Cardiac fibroblast (primary cell): Measurements from ENCODE around the gene PCBD1.

Experiments
- DNase-seq, 2 donors: peaks; one replicate each; pipeline versions ENCODE4 v3.0.0 to v3.0.0-alpha.2; 2010; ENCODE audit warnings: low read depth in 2 of 2
- H3K4me3 ChIP-seq, 2 donors: replicated peaks in 1 of 2; 1 replicate in 1 of 2; 2 replicates in 1 of 2; pipeline ENCODE4 v1.5.1; 2011; ENCODE audit warnings: low read depth in 2 of 2, low read length in 2 of 2, mild to moderate bottlenecking in 2 of 2, moderate library complexity in 1 of 2
- TF ChIP-seq, protein P1 (sequence below): IDR thresholded peaks from one replicate; pipeline ENCODE4 v1.5.1; 2011; ENCODE audit warnings: low read depth, mild to moderate bottlenecking, low read length, inconsistent platforms

PCBD1 gene

DNA sequence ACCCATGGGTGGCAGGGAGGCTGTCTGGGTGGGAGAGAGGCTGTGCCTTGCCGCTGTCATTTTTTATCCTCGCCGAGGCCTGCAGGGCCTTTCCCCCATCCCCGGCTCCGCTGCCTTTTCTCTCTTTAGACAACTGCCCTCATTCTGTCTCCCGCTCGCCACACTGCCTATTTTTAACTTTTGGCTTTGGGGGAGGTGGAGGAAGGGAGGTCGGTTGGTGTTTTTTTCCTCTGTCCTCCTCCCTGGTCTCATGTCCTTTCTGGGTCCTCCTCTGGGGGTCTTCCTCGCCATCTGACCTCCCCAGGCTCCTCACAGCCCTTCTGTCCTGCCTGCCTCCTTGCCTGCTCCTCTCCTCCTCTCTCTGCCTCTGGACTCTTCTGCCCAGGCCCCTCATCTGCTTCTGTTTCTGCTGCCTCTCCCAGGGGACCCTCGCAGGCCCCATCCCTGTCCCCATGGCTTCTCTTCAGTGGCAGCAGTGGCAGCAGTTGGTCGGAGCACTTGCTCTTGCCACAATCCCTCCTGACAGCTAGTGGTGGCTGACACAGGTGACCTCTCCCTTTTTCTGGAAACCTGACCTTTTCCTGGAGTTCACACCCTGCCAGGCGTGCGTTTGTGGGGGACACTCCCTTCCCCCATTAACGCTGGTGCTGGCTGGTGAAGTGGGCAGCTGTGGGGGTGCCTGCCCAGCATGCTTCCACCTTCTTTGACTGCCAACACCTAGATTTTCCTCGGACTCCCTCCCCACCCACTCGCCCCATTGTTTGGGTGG, 19.5 kb upstream of the PCBD1 start:
- DNase-seq, result no peak
- TF ChIP-seq, protein P1, sequence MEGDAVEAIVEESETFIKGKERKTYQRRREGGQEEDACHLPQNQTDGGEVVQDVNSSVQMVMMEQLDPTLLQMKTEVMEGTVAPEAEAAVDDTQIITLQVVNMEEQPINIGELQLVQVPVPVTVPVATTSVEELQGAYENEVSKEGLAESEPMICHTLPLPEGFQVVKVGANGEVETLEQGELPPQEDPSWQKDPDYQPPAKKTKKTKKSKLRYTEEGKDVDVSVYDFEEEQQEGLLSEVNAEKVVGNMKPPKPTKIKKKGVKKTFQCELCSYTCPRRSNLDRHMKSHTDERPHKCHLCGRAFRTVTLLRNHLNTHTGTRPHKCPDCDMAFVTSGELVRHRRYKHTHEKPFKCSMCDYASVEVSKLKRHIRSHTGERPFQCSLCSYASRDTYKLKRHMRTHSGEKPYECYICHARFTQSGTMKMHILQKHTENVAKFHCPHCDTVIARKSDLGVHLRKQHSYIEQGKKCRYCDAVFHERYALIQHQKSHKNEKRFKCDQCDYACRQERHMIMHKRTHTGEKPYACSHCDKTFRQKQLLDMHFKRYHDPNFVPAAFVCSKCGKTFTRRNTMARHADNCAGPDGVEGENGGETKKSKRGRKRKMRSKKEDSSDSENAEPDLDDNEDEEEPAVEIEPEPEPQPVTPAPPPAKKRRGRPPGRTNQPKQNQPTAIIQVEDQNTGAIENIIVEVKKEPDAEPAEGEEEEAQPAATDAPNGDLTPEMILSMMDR, result no peak
- H3K4me3 ChIP-seq, result no peak overlapping the region

DNA sequence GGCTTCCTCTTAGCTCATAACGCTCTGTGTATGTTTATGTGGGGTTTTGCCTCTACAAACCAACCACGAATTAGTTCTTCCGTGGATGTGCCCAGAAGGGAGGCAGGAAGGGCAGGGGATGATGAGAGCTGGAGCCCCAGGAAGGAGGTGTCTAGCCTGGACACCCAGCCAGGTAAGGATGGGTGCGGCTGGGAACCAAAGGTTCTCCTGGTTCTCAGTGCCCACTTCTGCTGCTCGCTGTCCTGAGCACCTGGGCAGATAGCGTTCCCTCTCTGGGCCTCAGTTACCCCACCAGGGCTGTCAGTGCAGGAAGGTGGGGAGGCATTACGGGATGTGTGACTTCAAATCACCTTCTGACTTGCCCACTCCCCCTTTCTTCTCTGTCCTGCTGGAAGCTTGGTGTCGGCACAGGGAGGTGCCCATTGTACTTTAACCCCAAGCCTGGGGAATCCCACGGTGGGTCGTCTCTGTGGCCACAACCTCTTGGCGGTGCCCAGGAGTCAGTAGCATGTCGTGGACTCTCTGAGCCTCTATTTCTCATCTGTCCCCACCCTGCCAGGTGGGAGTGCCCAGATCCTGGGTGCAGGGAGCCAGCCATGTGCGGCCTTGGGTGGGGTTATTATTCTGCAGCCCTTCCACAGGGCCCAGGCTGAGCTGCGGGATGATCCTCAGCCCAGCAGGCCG, 18.7 kb upstream of the PCBD1 start:
- no peak overlapping the region for H3K4me3 ChIP-seq
- DNase-seq, result no peak
- TF ChIP-seq, protein P1, result no peak

DNA sequence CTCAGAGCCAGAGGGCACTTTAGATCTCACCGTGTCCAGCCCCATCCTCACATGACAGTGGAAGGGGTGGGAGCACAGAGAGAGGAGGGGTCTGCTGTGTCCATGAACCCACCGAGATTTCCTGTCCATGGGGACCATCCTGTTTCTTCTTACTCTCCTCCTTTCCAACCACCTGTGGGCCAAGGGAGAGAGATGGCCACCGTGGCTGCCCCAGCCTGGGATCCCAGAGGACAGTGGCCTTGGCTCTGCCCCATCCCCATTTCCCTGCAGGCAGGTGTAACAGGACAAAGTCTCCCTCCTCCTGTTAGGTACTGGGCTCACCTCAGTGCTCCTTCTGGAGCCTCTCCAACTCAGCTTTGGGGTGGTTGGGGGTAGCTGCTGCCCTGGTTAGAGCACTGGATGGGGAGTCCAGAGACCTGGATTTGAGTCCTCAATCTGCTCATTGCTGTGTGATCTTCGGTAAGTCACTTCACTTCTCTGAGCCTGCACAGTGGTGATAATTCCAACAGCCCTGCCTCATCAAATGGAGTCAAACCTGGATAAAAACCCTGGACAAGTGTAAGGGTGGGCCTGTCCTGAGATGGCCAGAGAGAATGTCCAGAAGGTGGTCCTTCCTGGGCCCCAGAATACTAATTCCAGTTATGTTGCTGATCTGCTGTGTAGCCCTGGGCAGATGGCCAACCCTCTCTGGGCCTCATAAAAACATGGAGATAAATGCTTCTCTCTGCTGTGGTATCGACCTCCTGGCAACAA, 17.8 kb upstream of the PCBD1 start:
- H3K4me3 ChIP-seq, result no peak overlapping the region
- DNase-seq, result no peak
- TF ChIP-seq, protein P1, result no peak

- H3K4me3 ChIP-seq, result no peak overlapping the region
- DNase-seq, result no peak
- TF ChIP-seq, protein P1, result no peak
Observed at GRCh38 chr10:70905071-70906021, 17.0 kb upstream of the PCBD1 start.

GRCh38 chr10:70903262-70903921, 15.0 kb upstream of the PCBD1 start:
- no peak overlapping the region for H3K4me3 ChIP-seq
- TF ChIP-seq, protein P1, result peak; percentile 95
- DNase-seq, result peak; percentile 61 to 74
